GM18526 (cell line): ENCODE measurements around the gene FHIP1B.

ENCODE experiments used
- POLR2A ChIP-seq: IDR thresholded peaks from 3 replicates; pipeline ENCODE4 v1.6.1; 2011; ENCODE audit not compliant: insufficient read length; ENCODE audit errors: extremely low read depth

FHIP1B gene

DNA sequence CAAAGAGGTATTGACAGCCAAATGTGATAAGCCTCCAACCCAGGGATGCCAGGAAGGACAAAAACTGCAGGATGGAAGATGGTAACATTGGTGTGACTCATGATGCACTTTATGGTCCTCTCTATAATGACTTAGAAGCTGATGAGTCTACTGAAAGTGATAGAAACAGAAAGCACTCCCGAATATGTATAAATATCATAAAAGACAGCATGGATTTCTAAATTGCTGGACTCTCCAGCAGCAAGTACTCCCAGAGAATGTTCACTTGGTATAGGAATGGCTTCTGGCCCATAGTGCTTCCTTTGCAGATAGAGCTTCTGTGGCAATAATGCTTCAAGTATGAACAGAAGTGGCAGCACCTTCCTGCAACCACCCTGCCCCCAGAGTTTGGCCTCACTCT is 64.2 kb downstream of the FHIP1B start, which contains the start of gene OR52B2:
Gene OR52B2 (minus strand): TSS at position 101 of the 400 bp plus-strand sequence. CDS start 0 bp downstream, at position 101.
- no peak for TF ChIP-seq POLR2A
